T1000 (cell line): ENCODE results near the gene ADAM29.
"Not testable (repeated sequence)": the region's sequence is repeated elsewhere in the genome, so short reads cannot be mapped to it uniquely, and the experiment has no call there.

Experiments
- DNase-seq: peaks from one replicate; lab custom pipeline; 2025; ENCODE audit warnings: mixed read lengths; lab: John Stamatoyannopoulos, UW

Gene ADAM29

GRCh38 chr4:174948826-174949225, 30.7 kb downstream of the ADAM29 start:
- no peak for DNase-seq

DNA sequence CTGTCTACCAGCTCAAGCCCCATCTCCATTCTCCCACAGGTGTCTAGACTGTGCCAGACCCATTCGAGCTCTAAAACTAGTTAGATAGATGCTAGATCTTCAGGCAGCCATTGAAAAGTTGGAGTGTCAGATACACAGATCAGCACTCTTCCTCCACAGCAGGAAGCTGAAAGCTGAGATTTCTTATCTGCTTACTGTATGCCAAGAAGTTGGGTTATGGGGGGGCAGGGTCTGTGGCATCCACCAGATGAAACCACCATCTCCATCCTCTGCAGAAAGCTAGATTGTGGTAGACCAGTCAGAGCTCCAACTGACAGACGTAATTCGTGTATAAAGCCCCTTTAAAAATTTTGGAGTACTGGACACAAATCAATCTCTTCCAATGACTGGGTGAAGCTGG, 54.8 kb downstream of the ADAM29 start:
- DNase-seq = no peak

DNA sequence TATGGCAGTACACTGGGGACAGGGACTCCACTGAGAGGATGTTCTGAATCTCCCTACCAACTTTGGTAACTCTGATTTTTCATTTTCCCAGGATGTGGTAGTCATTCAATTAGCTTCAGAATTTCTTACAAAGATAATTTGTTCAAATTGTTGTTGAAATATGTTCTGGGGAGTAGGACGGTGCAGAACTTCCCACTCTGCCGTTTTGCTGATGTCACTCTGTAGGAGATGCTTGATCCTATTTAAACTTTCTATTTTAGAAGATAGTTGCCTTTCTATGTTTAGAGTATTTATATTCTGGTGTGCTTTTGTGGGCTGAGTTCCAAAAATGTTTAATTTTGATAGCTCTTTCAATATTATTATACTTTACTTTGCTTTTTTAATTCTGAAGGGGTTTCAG, 55.2 kb downstream of the ADAM29 start:
- no peak for DNase-seq

DNA sequence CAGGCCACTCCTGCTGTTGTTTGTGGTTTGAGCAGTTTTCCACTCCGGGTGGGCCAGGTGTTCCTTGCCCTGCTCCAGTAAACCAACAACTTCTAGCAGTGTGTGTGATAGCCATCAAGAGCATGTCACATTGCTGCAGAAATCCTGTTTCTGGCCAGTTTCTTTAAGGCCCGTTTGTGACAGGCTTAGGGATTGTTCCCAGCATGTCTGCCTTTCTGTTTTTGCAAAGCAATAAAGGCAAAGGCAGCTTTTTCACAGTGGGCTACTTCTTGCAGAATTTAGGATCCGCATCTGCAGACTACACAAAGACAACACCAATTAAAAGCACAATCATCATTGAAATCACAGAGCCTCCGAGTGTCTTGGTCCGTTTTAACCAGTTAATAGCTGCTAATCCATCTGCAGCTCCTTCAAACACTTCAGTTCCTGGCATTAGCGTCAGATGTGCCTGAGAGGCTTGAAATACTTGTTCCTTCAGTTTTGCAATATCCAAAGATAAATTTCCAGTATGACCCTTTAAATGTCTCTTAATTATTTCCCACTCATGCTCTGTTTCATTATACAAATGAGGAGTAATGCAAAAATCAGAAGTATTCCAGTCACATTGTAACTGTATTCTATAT, 65.1 kb downstream of the ADAM29 start:
- no peak for DNase-seq

DNA sequence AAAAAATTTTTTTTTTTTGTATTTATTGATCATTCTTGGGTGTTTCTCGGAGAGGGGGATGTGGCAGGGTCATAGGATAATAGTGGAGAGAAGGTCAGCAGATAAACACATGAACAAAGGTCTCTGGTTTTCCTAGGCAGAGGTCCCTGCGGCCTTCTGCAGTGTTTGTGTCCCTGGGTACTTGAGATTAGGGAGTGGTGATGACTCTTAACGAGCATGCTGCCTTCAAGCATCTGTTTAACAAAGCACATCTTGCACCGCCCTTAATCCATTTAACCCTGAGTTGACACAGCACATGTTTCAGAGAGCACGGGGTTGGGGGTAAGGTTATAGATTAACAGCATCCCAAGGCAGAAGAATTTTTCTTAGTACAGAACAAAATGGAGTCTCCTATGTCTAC, 65.7 kb downstream of the ADAM29 start:
- not testable (repeated sequence) for DNase-seq

DNA sequence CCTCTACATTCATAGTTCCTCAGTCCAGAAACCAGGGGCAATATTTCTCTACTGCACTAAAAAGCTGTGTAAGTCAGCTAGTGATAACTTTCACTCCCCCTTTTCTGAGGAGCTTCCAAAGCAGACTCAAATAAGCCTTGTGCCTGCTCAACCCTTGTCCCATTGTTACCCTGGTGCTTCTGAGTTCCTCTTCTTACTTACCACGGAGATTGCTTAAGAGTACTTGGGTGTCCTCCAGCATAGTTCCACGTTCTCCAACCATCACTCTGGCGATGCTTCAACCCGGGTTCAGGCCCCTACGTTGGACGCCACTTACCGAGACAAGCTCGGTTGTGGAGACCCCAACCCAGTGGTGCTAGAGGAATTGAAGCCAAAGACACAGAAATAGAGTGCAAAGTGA, 71.6 kb downstream of the ADAM29 start:
- DNase-seq = no peak

DNA sequence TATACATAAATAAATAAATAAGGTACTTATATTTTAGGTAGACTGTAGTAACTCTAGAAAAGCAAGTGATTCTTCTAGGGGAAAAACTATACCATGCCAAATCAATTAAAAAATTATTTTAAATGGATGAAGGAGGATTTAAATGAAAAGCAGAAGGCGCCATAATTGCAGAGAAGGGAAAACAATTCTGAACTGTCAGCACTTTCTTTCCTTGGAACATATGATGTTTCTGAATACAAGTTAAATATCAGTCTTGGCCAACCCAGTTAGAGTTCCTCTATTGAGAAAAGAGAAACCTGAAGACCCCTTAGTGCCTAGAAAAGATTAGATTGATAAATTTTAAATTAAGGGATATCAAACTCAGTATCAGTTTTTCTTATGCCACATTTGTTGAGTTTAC, 75.8 kb downstream of the ADAM29 start:
- no peak for DNase-seq

- DNase-seq = no peak
These were observed 77.9 kb downstream of the ADAM29 start for GRCh38 chr4:174996079-174996478.

DNA sequence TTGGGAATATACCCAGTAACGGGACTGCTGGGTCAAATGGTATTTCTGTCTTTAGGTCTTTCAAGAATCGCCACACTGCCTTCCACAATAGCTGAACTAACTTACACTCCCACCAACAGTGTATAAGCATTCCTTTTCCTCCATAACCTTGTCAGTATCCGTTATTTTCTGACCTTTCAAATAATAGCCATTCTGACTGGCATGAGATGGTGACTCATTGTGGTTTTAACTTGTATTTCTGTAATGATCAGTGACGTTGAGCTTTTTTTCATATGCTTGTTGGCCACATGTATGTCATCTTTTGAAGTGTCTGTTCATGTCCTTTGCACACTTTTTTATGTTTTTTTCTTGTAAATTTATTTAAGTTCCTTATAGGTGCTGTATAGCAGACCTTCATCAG, 81.2 kb downstream of the ADAM29 start:
- DNase-seq = no peak

DNA sequence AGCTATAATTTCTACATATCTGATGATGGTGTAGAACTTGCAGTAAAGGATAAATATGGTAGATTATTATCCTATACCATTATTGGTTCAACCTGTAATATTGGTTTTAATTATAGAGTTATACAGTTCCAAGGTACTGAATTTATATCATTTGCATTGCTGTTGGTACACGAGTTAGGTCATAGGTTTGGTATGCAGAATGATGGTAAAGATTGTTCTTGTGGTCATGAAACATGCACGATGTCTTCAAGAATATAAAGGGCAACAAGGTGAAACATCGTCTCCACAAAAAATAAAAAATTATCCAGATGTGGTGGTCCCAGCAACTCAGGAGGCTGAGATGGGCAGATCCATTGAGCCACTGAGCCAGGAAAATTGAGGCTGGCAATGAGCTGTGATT, 99.6 kb downstream of the ADAM29 start:
- no peak for DNase-seq

GRCh38 chr4:175019447-175019846, 101.3 kb downstream of the ADAM29 start:
- DNase-seq = not testable (repeated sequence)
